GM13977 (cell line): Measurements from ENCODE around the gene GRIN3B.

ENCODE experiments used
- DNase-seq: peaks from one replicate; pipeline ENCODE4 v3.0.0; 2012; ENCODE audit warnings: low spot score
- CTCF ChIP-seq: IDR thresholded peaks from 2 replicates; pipeline ENCODE4 v1.5.1; 2012; ENCODE audit warnings: mild to moderate bottlenecking, control low read depth; ENCODE audit not compliant: insufficient read depth; ENCODE audit errors: extremely low read depth, missing control alignments
- in situ Hi-C: fragments of 300-500 bp; cut with MboI; formaldehyde crosslinking; loops from one replicate; pipeline ENCODE4 v1.12.0; 2022; ENCODE audit warnings: low sequenced_read_pairs, low pct_unique_long_range_greater_than_20kb, mixed read lengths, inconsistent platforms; ENCODE audit not compliant: unreplicated experiment

GRIN3B gene

DNA sequence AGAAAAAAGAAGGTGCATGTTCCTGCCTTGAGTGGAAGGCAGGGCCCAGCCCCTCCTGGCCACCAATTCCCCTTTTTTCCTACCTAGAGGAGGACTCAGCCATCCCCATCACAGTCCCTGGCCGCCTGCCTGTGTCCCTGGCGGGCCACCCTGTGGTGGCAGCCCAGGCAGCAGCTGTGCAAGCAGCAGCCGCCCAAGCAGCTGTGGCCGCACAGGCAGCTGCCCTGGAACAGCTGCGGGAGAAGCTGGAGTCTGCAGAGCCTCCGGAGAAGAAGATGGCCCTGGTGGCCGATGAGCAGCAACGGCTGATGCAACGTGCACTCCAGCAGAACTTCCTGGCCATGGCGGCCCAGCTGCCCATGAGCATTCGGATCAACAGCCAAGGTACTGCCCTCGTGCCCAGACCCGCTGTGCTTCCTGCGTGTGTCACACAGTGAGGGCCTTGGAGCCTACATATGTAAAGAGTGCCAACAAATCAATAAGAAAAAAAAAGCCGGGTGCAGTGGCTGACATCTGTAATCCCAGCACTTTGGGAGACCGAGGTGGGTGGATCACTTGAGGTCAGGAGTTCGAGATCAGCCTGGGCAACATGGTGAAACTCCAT is 33.6 kb upstream of the GRIN3B start:
- no peak for TF ChIP-seq CTCF
- in situ Hi-C loops, result no loop called here
- DNase-seq, result no peak

DNA sequence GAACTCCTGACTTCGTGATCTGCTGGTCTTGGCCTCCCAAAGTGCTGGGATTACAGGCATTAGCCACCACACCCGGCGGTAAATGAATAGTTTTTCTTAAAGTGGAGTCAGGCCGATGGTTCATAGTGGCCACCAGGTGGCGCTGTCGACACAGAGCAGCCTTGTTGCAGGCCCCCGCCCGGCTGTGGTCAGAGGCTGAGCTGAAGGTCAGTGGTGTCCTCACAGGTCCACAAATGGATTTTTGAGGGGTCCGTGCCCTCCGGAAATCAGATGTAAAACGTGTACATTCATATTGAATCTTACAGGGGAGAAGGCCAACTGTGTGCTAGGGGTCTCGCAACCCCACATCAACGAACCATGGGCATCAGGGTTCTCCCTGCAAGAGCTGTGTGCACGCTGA is 29.5 kb upstream of the GRIN3B start:
- TF ChIP-seq CTCF, result peak; percentile 62
- no peak for DNase-seq
- in situ Hi-C loops, result no loop called here

- DNase-seq, result no peak
- TF ChIP-seq CTCF, result no peak
- in situ Hi-C loops, result no loop called here
Measured at GRCh38 chr19:971795-972194, 28.4 kb upstream of the GRIN3B start.

DNA sequence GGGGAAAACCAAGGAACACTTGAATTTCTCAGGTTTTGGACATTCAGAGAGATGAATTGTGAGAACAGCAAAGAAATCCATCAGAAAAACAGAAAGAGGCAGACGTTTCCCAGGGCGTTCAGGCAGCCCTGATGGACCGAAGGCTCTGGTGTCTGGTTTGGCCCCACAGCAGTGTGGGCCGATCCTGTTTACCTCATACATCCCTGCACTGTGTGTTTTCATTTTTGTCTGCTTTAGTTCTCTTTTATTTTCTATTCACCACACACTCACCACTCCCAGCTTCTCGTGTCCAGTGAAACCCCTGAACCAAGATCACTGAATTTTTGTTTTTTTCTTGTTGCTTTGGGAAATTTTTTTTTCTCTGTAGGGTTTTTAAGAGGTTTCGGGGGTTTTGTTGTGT is 27.9 kb upstream of the GRIN3B start:
- DNase-seq, result no peak
- in situ Hi-C loops, result no loop called here
- TF ChIP-seq CTCF, result no peak

- in situ Hi-C loops, result no loop called here
- no peak for DNase-seq
- no peak for TF ChIP-seq CTCF
Measured at GRCh38 chr19:973726-974563, 26.3 kb upstream of the GRIN3B start.

- in situ Hi-C loops, result no loop called here
- DNase-seq, result no peak
- TF ChIP-seq CTCF, result no peak
Measured at GRCh38 chr19:974564-975257, 25.5 kb upstream of the GRIN3B start.
